ENCODE data around the gene ADAMTS14. TPM values are rescaled to one million over a fixed set of nuclear protein-coding genes. Genes with fewer than 3 reads are reported as not detected.

The ADAMTS14 gene
- total RNA-seq, 1 experiment from 2014 or later: 1.6 TPM

- no peak for TF ChIP-seq CTCF (conservative IDR thresholded peaks at IDR 0.05)
Measured at GRCh38 chr10:70779088-70779487, 106.8 kb downstream of the ADAMTS14 start.

More at GRCh38 chr10:70779088-70779487, 106.8 kb downstream of the ADAMTS14 start:
- no peak for DNase-seq
- Histone ChIP-seq H3K4ac (ENCODE audit: low read depth, low read length) (no peak overlapping the region), H3K4me2 (ENCODE audit: insufficient read depth, insufficient read length, low read length) (no peak overlapping the region), H3K27ac (ENCODE audit: insufficient read length, low read depth, low read length) (no peak overlapping the region), H2AFZ (ENCODE audit: low read length) (no peak overlapping the region), H3K23me2 (ENCODE audit: insufficient read length, low read depth, low read length, poor library complexity, severe bottlenecking) (no peaks in the 10 kb centered on the region), H3K27me3 (ENCODE audit: insufficient read depth, low read length) (no peaks in the 10 kb centered on the region), H2BK12ac (ENCODE audit: insufficient read length, low read depth, low read length) (no peak overlapping the region), H3T11ph (ENCODE audit: low read length) (no peak overlapping the region), H2BK15ac (ENCODE audit: low read depth, low read length) (no peak overlapping the region), H2BK5ac (ENCODE audit: insufficient read length, low read length) (no peak overlapping the region), H3K23ac (ENCODE audit: insufficient read length, low read depth, low read length) (no peak overlapping the region), H2BK120ac (ENCODE audit: low read depth, low read length, poor library complexity, severe bottlenecking) (no peak overlapping the region), H4K8ac (replicated peaks; ENCODE audit: insufficient read length, low read depth, low read length) (no peak overlapping the region), H4K20me1 (ENCODE audit: control insufficient read depth, insufficient read depth, insufficient read length) (peaks cover 2% of the 10 kb centered on the region), H2BK20ac (ENCODE audit: low read depth, low read length, poor library complexity, severe bottlenecking) (no peak overlapping the region), H3K4me1 (ENCODE audit: insufficient read depth, low read length) (no peaks in the 10 kb centered on the region), H4K91ac (ENCODE audit: insufficient read length, low read depth, low read length) (no peak overlapping the region), H3K9me3 (ENCODE audit: control insufficient read depth, low read depth, low read length) (no peaks in the 10 kb centered on the region), H4K5ac (ENCODE audit: insufficient read length, low read depth, low read length) (no peak overlapping the region), H3K9ac (ENCODE audit: extremely low read depth, insufficient read length, low read length) (no peak overlapping the region), H3K14ac (ENCODE audit: insufficient read depth, low read length) (no peak overlapping the region), H3K79me1 (ENCODE audit: insufficient read depth, low read depth, low read length, poor library complexity, severe bottlenecking) (no peaks in the 10 kb centered on the region), H3K56ac (ENCODE audit: insufficient read length, low read depth, low read length) (no peak overlapping the region), H2AK5ac (ENCODE audit: insufficient read length, low read length) (no peak overlapping the region), H3K79me2 (ENCODE audit: insufficient read depth, low read length) (no peaks in the 10 kb centered on the region), H3K18ac (ENCODE audit: insufficient read length, low read depth, low read length) (no peak overlapping the region)
- WGBS (ENCODE audit: extremely low coverage, insufficient read length, low lambda C conversion rate): no CpG with 5 or more reads among the region's 2 CpGs
- no peaks in the 10 kb centered on the region for H3K27me3 Mint-ChIP-seq (ENCODE audit: low read depth)
- no peak overlapping the region for H3K4me3 Mint-ChIP-seq
- H3K9me3 Mint-ChIP-seq: no peaks in the 10 kb centered on the region
- H3K4me1 Mint-ChIP-seq: peaks cover 5 to 14% of the 10 kb centered on the region in 2 experiments; a peak in 3 of 4 replicates
- H3K36me3 Mint-ChIP-seq (ENCODE audit: insufficient read depth in 1 of 3, low read depth in 3 of 3): no peaks in the 10 kb centered on the region
- H3K27ac Mint-ChIP-seq: peak overlapping the region in 1 of 3 experiments; percentile 48; a peak in 1 of 7 replicates
